ENCODE measurements around the gene PAOX. TPM values are rescaled to one million over a fixed set of nuclear protein-coding genes. Genes with fewer than 3 reads are reported as not detected.
"Not testable (repeated sequence)": the region's sequence is repeated elsewhere in the genome, so short reads cannot be mapped to it uniquely, and the experiment has no call there.

The PAOX gene
- total RNA-seq, 4 donors from 2014 or later, result 3.5 to 11.0 (median 9.9) TPM

GRCh38 chr10:133375357-133376115 is 3.5 kb upstream of the PAOX start:
- H3K27ac ChIP-seq, result no peak overlapping the region
- 83 to 87% methylated on average over 12 of the region's 12 CpGs for WGBS, 2 donors
- intact Hi-C loops (cut with DNase I), result loop anchor here (5.0 kb wide), 1 partner anchor 63 kb away; no protein-coding TSS in a partner anchor
- H3K4me3 ChIP-seq (replicated peaks in 1 of 3), result no peak overlapping the region
- no peaks in the 10 kb centered on the region for H3K27me3 ChIP-seq
- no peaks in the 10 kb centered on the region for H3K9me3 ChIP-seq
- DNase-seq, result no peak
- no peak for TF ChIP-seq CTCF (IDR thresholded peaks at IDR 0.05)
- TF ChIP-seq POLR2A (IDR thresholded peaks at IDR 0.05), result no peak
- H3K36me3 ChIP-seq, result peaks cover 0 to under 1% of the 10 kb centered on the region in 2 donors
- peaks cover 23 to 30% of the 10 kb centered on the region in 2 donors for H3K4me1 ChIP-seq

GRCh38 chr10:133376183-133376582 is 2.9 kb upstream of the PAOX start:
- intact Hi-C loops (cut with DNase I), result loop anchor here (5.0 kb wide), 1 partner anchor 64 kb away; no protein-coding TSS in a partner anchor
- 95 to 96% methylated on average over 5 of the region's 5 CpGs for WGBS, 2 donors
- H3K4me1 ChIP-seq, result peaks cover 23 to 30% of the 10 kb centered on the region in 2 donors

GRCh38 chr10:133377025-133377817 is 1.8 kb upstream of the PAOX start:
- no peaks in the 10 kb centered on the region for H3K27me3 ChIP-seq
- DNase-seq, result no peak
- H3K4me1 ChIP-seq, result peaks cover 20 to 23% of the 10 kb centered on the region in 2 donors
- TF ChIP-seq POLR2A (IDR thresholded peaks at IDR 0.05), result no peak
- TF ChIP-seq CTCF (IDR thresholded peaks at IDR 0.05), result no peak
- H3K36me3 ChIP-seq, result no peaks in the 10 kb centered on the region
- 82 to 94% methylated on average over 10 to 26 of the region's 30 CpGs for WGBS, 2 donors
- H3K4me3 ChIP-seq (replicated peaks in 1 of 3), result no peak overlapping the region
- intact Hi-C loops (cut with DNase I), result loop anchor here (5.0 kb wide), 1 partner anchor 65 kb away; no protein-coding TSS in a partner anchor
- H3K9me3 ChIP-seq, result no peaks in the 10 kb centered on the region
- H3K27ac ChIP-seq, result no peak overlapping the region

More at GRCh38 chr10:133376183-133376582, 2.9 kb upstream of the PAOX start:
- H3K4me3 ChIP-seq (replicated peaks in 1 of 3); H3K36me3 ChIP-seq; H3K27me3 ChIP-seq; H3K9me3 ChIP-seq; DNase-seq; H3K27ac ChIP-seq: not testable (repeated sequence)

GRCh38 chr10:133377818-133378250 is 1.2 kb upstream of the PAOX start:
- Histone ChIP-seq H3K27me3 (no peaks in the 10 kb centered on the region), H3K4me1 (peaks cover 16 to 19% of the 10 kb centered on the region in 2 donors), H3K27ac (peak overlapping the region in 2 of 3 donors; percentile 0 to 42), H3K9me3 (no peaks in the 10 kb centered on the region), H3K36me3 (no peaks in the 10 kb centered on the region), H3K4me3 (replicated peaks in 1 of 3) (peak overlapping the region; percentile 18 to 72 (median 71))
- TF ChIP-seq POLR2A (IDR thresholded peaks at IDR 0.05) (no peak), CTCF (IDR thresholded peaks at IDR 0.05) (no peak)
- intact Hi-C loops (cut with DNase I), result loop anchor here (5.0 kb wide), 1 partner anchor 66 kb away; no protein-coding TSS in a partner anchor
- DNase-seq, result no peak
- WGBS, 2 donors, result 8 to 44% methylated on average over 8 to 13 of the region's 20 CpGs

GRCh38 chr10:133378251-133379096 is 588 bp upstream of the PAOX start:
- peak overlapping the region in 2 of 3 donors; percentile 0 to 42 for H3K27ac ChIP-seq
- intact Hi-C loops (cut with DNase I), result loop anchor here (5.0 kb wide), 1 partner anchor 66 kb away; no protein-coding TSS in a partner anchor
- WGBS, 2 donors, result 1% methylated on average over 33 to 50 of the region's 90 CpGs
- no peaks in the 10 kb centered on the region for H3K9me3 ChIP-seq
- peak; percentile 59 to 63 for DNase-seq
- TF ChIP-seq CTCF (IDR thresholded peaks at IDR 0.05) (no peak), POLR2A (IDR thresholded peaks at IDR 0.05) (peak; percentile 8 to 22)
- peaks cover 16 to 19% of the 10 kb centered on the region in 2 donors for H3K4me1 ChIP-seq
- H3K27me3 ChIP-seq, result no peaks in the 10 kb centered on the region
- peak overlapping the region; percentile 18 to 72 (median 71) for H3K4me3 ChIP-seq (replicated peaks in 1 of 3)
- H3K36me3 ChIP-seq, result no peaks in the 10 kb centered on the region

Data from thyroid gland (tissue), 4 donors.